ENCODE results near the gene POU6F2. TPM values are rescaled to one million over a fixed set of nuclear protein-coding genes. Genes with fewer than 3 reads are reported as not detected.
A peak's percentile ranks its signal among the peaks of the same experiment; 100 is the strongest.
"Not testable (repeated sequence)": the region's sequence is repeated elsewhere in the genome, so short reads cannot be mapped to it uniquely, and the experiment has no call there.

The POU6F2 gene
- total and polyA plus RNA-seq, 2 donors from 2014 or later, result 0.47 TPM; not detected in 1

DNA sequence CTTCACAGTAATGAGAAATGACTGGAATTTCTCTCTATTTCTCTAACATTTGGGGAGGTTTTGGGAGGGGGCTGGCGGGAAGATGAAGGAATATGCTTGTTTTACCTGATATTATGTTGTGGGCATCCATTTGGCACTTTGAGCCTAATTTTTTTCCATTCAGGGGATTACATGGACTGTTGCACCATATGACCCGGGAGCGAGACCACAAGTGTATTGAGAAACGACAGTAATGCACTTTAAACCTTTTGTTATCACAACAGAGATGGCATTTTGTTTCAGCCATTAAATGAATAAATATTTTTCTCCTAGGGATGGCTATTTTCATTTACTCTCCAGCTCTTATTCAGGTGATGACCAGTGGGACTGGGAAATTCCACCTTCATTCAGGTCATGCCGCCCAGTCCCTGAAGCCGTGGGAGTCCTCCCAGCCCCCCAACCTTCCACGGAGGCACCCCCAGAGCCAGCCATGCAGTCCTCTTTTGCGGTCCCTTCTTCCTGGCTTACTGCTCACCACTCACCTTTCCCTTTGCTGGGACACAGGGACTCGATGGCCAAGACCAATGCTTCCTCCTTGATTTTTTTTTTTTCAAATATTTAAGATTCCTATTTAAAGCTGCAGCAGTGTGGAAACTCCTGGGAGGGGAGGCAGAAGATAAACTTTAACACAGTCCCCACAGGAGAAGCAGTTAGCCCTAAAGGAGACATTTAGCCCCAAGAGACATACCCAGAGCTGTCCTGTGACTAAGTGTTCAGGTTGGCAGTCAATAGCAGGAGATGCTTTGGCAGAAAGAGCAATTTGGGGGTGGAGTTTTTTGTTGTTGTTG, 397.6 kb downstream of the POU6F2 start:
- Histone ChIP-seq H3K4me1 (ENCODE audit: control insufficient read depth in 2 of 3, insufficient read depth in 2 of 3, low read depth in 1 of 3, low read length in 3 of 3) (no peaks in the 10 kb centered on the region), H3K27me3 (ENCODE audit: control insufficient read depth, insufficient read depth, low read length) (no peaks in the 10 kb centered on the region), H3K9me3 (ENCODE audit: control insufficient read depth in 2 of 3, insufficient read depth in 1 of 3, low read length in 3 of 3) (no peaks in the 10 kb centered on the region), H3K4me3 (ENCODE audit: low read length in 3 of 3) (no peak overlapping the region), H3K9ac (ENCODE audit: low read length in 3 of 3) (no peak overlapping the region), H3K27ac (ENCODE audit: low read depth in 2 of 2, low read length in 2 of 2) (no peak overlapping the region), H3K36me3 (ENCODE audit: control insufficient read depth in 2 of 3, insufficient read depth in 3 of 3, low read length in 3 of 3) (no peaks in the 10 kb centered on the region)
- no peak for FAIRE-seq
- intact Hi-C loops (cut with DNase I), result no loop called here
- DNase-seq, result no peak
- TF ChIP-seq, protein P1, sequence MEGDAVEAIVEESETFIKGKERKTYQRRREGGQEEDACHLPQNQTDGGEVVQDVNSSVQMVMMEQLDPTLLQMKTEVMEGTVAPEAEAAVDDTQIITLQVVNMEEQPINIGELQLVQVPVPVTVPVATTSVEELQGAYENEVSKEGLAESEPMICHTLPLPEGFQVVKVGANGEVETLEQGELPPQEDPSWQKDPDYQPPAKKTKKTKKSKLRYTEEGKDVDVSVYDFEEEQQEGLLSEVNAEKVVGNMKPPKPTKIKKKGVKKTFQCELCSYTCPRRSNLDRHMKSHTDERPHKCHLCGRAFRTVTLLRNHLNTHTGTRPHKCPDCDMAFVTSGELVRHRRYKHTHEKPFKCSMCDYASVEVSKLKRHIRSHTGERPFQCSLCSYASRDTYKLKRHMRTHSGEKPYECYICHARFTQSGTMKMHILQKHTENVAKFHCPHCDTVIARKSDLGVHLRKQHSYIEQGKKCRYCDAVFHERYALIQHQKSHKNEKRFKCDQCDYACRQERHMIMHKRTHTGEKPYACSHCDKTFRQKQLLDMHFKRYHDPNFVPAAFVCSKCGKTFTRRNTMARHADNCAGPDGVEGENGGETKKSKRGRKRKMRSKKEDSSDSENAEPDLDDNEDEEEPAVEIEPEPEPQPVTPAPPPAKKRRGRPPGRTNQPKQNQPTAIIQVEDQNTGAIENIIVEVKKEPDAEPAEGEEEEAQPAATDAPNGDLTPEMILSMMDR (IDR thresholded peaks at IDR 0.05; ENCODE audit: borderline replicate concordance, extremely low read depth, insufficient read depth), result no peak

DNA sequence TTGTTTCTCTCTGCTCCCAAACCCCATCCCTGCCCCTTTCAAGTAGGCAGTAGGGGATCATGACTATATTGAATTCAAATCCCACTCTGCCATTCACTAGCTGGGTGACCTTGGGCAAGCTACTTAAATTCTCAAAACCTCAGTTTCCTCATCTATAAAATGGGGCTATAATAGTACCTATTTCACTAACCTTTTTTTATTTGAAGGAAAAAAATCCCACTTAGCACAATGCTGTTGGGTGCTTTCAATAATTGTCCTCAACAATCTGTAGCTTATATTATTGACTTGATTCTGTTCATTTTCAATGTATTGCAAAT, 398.1 kb downstream of the POU6F2 start:
- no peaks in the 10 kb centered on the region for H3K27me3 ChIP-seq (ENCODE audit: control insufficient read depth, insufficient read depth, low read length)
- H3K36me3 ChIP-seq (ENCODE audit: control insufficient read depth in 2 of 3, insufficient read depth in 3 of 3, low read length in 3 of 3), result no peaks in the 10 kb centered on the region
- FAIRE-seq (no peak), DNase-seq (no peak)
- no peaks in the 10 kb centered on the region for H3K4me1 ChIP-seq (ENCODE audit: control insufficient read depth in 2 of 3, insufficient read depth in 2 of 3, low read depth in 1 of 3, low read length in 3 of 3)
- no peaks in the 10 kb centered on the region for H3K9me3 ChIP-seq (ENCODE audit: control insufficient read depth in 2 of 3, insufficient read depth in 1 of 3, low read length in 3 of 3)
- H3K27ac ChIP-seq (ENCODE audit: low read depth in 2 of 2, low read length in 2 of 2), result no peak overlapping the region
- no peak overlapping the region for H3K4me3 ChIP-seq (ENCODE audit: low read length in 3 of 3)
- H3K9ac ChIP-seq (ENCODE audit: low read length in 3 of 3), result no peak overlapping the region
- intact Hi-C loops (cut with DNase I), result no loop called here
- TF ChIP-seq, protein P1 (IDR thresholded peaks at IDR 0.05; ENCODE audit: borderline replicate concordance, extremely low read depth, insufficient read depth), result no peak

DNA sequence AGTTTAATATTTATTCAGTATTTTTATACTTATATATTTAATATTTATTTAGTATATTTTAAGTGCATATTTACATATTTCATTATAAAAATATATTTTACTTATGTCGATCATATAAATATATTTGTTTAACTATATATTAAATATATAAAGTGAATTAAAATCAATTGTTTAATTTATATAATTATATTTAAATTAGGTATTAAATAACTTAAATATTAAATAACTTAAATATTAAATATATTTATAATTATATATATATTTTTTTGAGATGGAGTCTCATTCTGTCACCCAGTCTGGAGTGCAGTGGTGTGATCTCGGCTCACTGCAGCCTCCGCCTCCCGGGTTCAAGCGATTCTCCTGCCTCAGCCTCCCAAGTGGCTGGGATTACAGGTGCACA, 399.2 kb downstream of the POU6F2 start:
- H3K9ac ChIP-seq (ENCODE audit: low read length in 3 of 3); H3K9me3 ChIP-seq (ENCODE audit: control insufficient read depth in 2 of 3, insufficient read depth in 1 of 3, low read length in 3 of 3); H3K4me1 ChIP-seq (ENCODE audit: control insufficient read depth in 2 of 3, insufficient read depth in 2 of 3, low read depth in 1 of 3, low read length in 3 of 3); H3K27ac ChIP-seq (ENCODE audit: low read depth in 2 of 2, low read length in 2 of 2); H3K27me3 ChIP-seq (ENCODE audit: control insufficient read depth, insufficient read depth, low read length); H3K4me3 ChIP-seq (ENCODE audit: low read length in 3 of 3); DNase-seq; intact Hi-C loops (cut with DNase I); H3K36me3 ChIP-seq (ENCODE audit: control insufficient read depth in 2 of 3, insufficient read depth in 3 of 3, low read length in 3 of 3): not testable (repeated sequence)
- FAIRE-seq, result peak; percentile 99

DNA sequence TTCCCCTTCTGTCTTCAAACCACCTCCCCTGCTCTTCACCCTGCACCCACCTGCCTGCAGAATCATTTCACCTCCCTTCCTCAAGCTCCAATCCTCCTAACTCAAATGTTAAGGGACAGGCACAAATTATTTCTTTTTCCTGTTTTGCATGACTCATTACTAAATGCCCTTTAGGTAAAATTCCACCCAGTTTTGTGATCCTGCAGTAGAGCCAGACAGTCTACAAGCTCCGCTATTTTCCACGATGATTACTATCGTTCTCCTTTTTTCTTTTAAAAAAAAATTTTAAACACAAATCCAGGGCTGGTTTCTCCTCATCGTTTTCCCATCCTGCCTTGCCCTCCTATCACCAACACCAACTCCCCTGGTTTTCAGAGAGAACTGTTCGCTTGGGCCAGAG, 401.7 kb downstream of the POU6F2 start:
- no peak overlapping the region for H3K27ac ChIP-seq (ENCODE audit: low read depth in 2 of 2, low read length in 2 of 2)
- DNase-seq (no peak), FAIRE-seq (no peak)
- H3K36me3 ChIP-seq (ENCODE audit: control insufficient read depth in 2 of 3, insufficient read depth in 3 of 3, low read length in 3 of 3), result no peaks in the 10 kb centered on the region
- no peak overlapping the region for H3K9ac ChIP-seq (ENCODE audit: low read length in 3 of 3)
- no peak overlapping the region for H3K4me3 ChIP-seq (ENCODE audit: low read length in 3 of 3)
- intact Hi-C loops (cut with DNase I), result no loop called here
- TF ChIP-seq, protein P1 (IDR thresholded peaks at IDR 0.05; ENCODE audit: borderline replicate concordance, extremely low read depth, insufficient read depth), result no peak
- no peaks in the 10 kb centered on the region for H3K27me3 ChIP-seq (ENCODE audit: control insufficient read depth, insufficient read depth, low read length)
- no peaks in the 10 kb centered on the region for H3K4me1 ChIP-seq (ENCODE audit: control insufficient read depth in 2 of 3, insufficient read depth in 2 of 3, low read depth in 1 of 3, low read length in 3 of 3)
- H3K9me3 ChIP-seq (ENCODE audit: control insufficient read depth in 2 of 3, insufficient read depth in 1 of 3, low read length in 3 of 3), result no peaks in the 10 kb centered on the region

Data from kidney (tissue), 14 donors.